Breast epithelium (tissue), 4 donors: ENCODE measurements around the gene SP6. TPM values are rescaled to one million over a fixed set of nuclear protein-coding genes. Genes with fewer than 3 reads are reported as not detected.

Experiments used
- DNase-seq, 2 donors: peaks; one replicate each; pipeline ENCODE4 v3.0.0-alpha.2; 2019; ENCODE audit warnings: low spot score in 2 of 2
- H3K27ac ChIP-seq, 2 donors: fragments of 200-600 bp; sonication (generic) in 1 of 2; one replicate each; pipeline ENCODE4 v1.5.1; 2016 to 2019; ENCODE audit warnings: mild to moderate bottlenecking in 1 of 2
- H3K27me3 ChIP-seq, 2 donors: fragments of 200-600 bp; sonication (generic) in 1 of 2; one replicate each; pipeline versions ENCODE4 v1.5.1 to v1.6.0; 2017 to 2019; ENCODE audit warnings: control low read depth in 1 of 2, mild to moderate bottlenecking in 1 of 2
- H3K36me3 ChIP-seq: fragments of 200-600 bp; one replicate; pipeline ENCODE4 v1.5.1; 2019
- H3K4me1 ChIP-seq, 2 donors: fragments of 200-600 bp; sonication (generic); one replicate each; pipeline ENCODE4 v1.5.1; 2016 to 2019; ENCODE audit warnings: control low read depth in 1 of 2
- H3K4me3 ChIP-seq, 3 donors: fragments of 200-600 bp; sonication (generic); 1 replicate in 2 of 3; 2 replicates in 1 of 3; pipeline ENCODE4 v1.5.1; 2016 to 2019; ENCODE audit warnings: mild to moderate bottlenecking in 3 of 3, moderate library complexity in 2 of 3
- H3K9me3 ChIP-seq, 2 donors: fragments of 200-600 bp; sonication (generic) in 1 of 2; one replicate each; pipeline ENCODE4 v1.5.1; 2016 to 2019; ENCODE audit warnings: control low read depth in 1 of 2
- CTCF ChIP-seq, 3 donors: fragments of 450-650 bp; IDR thresholded peaks; one replicate each; pipeline ENCODE4 v1.5.1; 2016 to 2017; ENCODE audit warnings: antibody characterized with exemption in 3 of 3, mild to moderate bottlenecking in 3 of 3, moderate library complexity in 3 of 3
- POLR2A ChIP-seq: fragments of 450-650 bp; IDR thresholded peaks from one replicate; pipeline ENCODE4 v1.6.1; 2016; ENCODE audit warnings: antibody characterized with exemption, mild to moderate bottlenecking, moderate library complexity
- POLR2AphosphoS5 ChIP-seq, 3 donors: sonication (generic); formaldehyde crosslinking; IDR thresholded peaks; one replicate each; pipeline ENCODE4 v1.6.1; 2017; ENCODE audit warnings: antibody characterized with exemption in 3 of 3
- intact Hi-C: fragments of 100-400 bp; cut with DNase I; formaldehyde crosslinking; loops from one replicate; pipeline ENCODE4 v1.15.1; 2023; ENCODE audit warnings: low total_unique reads
- total RNA-seq, 3 donors: library from RNA; depleted of rRNA; stranded (reverse); fragments of >200 nt; gene quantifications; one replicate each; pipeline ENCODE4 v1.1.0, GENCODE V29; 2016

SP6 gene
- total RNA-seq, 3 donors from 2014 or later, result 0.48 to 5.3 (median 3.6) TPM

- H3K36me3 ChIP-seq, result no peaks in the 10 kb centered on the region
- H3K9me3 ChIP-seq, result no peaks in the 10 kb centered on the region
- TF ChIP-seq CTCF (IDR thresholded peaks at IDR 0.05) (no peak), POLR2AphosphoS5 (IDR thresholded peaks at IDR 0.05) (no peak), POLR2A (no peak)
- intact Hi-C loops, result no loop called here
- peak overlapping the region in 1 of 3 donors; percentile 62 for H3K4me3 ChIP-seq
- H3K4me1 ChIP-seq, result peaks cover 3 to 12% of the 10 kb centered on the region in 2 donors
- no peak for DNase-seq
- H3K27me3 ChIP-seq, result peaks cover 0 to 24% of the 10 kb centered on the region in 2 donors
- no peak overlapping the region for H3K27ac ChIP-seq
Observed at GRCh38 chr17:47848198-47848513, 2.8 kb downstream of the SP6 start.

GRCh38 chr17:47847341-47848197, 3.4 kb downstream of the SP6 start:
- H3K9me3 ChIP-seq, result no peaks in the 10 kb centered on the region
- no peaks in the 10 kb centered on the region for H3K36me3 ChIP-seq
- intact Hi-C loops, result no loop called here
- H3K4me1 ChIP-seq, result peaks cover 3 to 15% of the 10 kb centered on the region in 2 donors
- DNase-seq, result no peak
- H3K27ac ChIP-seq, result no peak overlapping the region
- peak overlapping the region in 2 of 3 donors; percentile 25 to 62 for H3K4me3 ChIP-seq
- H3K27me3 ChIP-seq, result peaks cover 0 to 18% of the 10 kb centered on the region in 2 donors
- TF ChIP-seq POLR2AphosphoS5 (IDR thresholded peaks at IDR 0.05), result no peak
- no peak for TF ChIP-seq POLR2A
- TF ChIP-seq CTCF (IDR thresholded peaks at IDR 0.05), result no peak

GRCh38 chr17:47846716-47847340, 4.1 kb downstream of the SP6 start:
- Histone ChIP-seq H3K9me3 (no peaks in the 10 kb centered on the region), H3K27ac (no peak overlapping the region), H3K36me3 (no peaks in the 10 kb centered on the region), H3K4me1 (peaks cover 3 to 15% of the 10 kb centered on the region in 2 donors), H3K4me3 (peak overlapping the region in 2 of 3 donors; percentile 4 to 25), H3K27me3 (peaks cover 0 to 16% of the 10 kb centered on the region in 2 donors)
- intact Hi-C loops, result no loop called here
- no peak for DNase-seq
- TF ChIP-seq CTCF (IDR thresholded peaks at IDR 0.05) (no peak), POLR2AphosphoS5 (IDR thresholded peaks at IDR 0.05) (no peak), POLR2A (no peak)

GRCh38 chr17:47845716-47846075, 5.3 kb downstream of the SP6 start:
- intact Hi-C loops, result no loop called here
- peaks cover 3 to 15% of the 10 kb centered on the region in 2 donors for H3K4me1 ChIP-seq
- DNase-seq, result no peak
- no peak overlapping the region for H3K4me3 ChIP-seq
- no peak for TF ChIP-seq POLR2A
- no peak overlapping the region for H3K27ac ChIP-seq
- H3K9me3 ChIP-seq, result no peaks in the 10 kb centered on the region
- no peaks in the 10 kb centered on the region for H3K36me3 ChIP-seq
- peaks cover 0 to 16% of the 10 kb centered on the region in 2 donors for H3K27me3 ChIP-seq

- Histone ChIP-seq H3K36me3 (no peaks in the 10 kb centered on the region), H3K9me3 (no peaks in the 10 kb centered on the region), H3K27me3 (peaks cover 0 to 16% of the 10 kb centered on the region in 2 donors), H3K27ac (peak overlapping the region in 1 of 2 donors; percentile 27), H3K4me3 (no peak overlapping the region), H3K4me1 (peaks cover 6 to 20% of the 10 kb centered on the region in 2 donors)
- DNase-seq, result no peak
- intact Hi-C loops, result loop anchor here (5.0 kb wide), 1 partner anchor 47 kb away; no protein-coding TSS in a partner anchor
- TF ChIP-seq CTCF (IDR thresholded peaks at IDR 0.05) (peak in 2 of 3 donors; percentile 8 to 32), POLR2A (no peak)
Observed at GRCh38 chr17:47844814-47845715, 5.9 kb downstream of the SP6 start.
